ENCODE results near the gene KDM4B. TPM values are rescaled to one million over a fixed set of nuclear protein-coding genes. Genes with fewer than 3 reads are reported as not detected.

The KDM4B gene
- total and polyA plus RNA-seq, 4 donors = 16.6 to 43.6 (median 28.0) TPM

DNA sequence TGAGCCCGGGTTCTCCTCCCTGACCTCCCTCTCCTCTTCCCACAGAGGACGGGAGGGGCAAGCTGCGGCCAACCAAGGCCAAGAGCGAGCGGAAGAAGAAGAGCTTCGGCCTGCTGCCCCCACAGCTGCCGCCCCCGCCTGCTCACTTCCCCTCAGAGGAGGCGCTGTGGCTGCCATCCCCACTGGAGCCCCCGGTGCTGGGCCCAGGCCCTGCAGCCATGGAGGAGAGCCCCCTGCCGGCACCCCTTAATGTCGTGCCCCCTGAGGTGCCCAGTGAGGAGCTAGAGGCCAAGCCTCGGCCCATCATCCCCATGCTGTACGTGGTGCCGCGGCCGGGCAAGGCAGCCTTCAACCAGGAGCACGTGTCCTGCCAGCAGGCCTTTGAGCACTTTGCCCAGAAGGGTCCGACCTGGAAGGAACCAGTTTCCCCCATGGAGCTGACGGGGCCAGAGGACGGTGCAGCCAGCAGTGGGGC lies 162.2 kb downstream of the KDM4B start:
- Histone ChIP-seq H3K36me3 (ENCODE audit: control insufficient read depth, insufficient read depth, low read length) (peaks cover 94% of the 10 kb centered on the region), H3K4me1 (ENCODE audit: control insufficient read depth, insufficient read depth, low read length) (peaks cover 62% of the 10 kb centered on the region), H3K27ac (ENCODE audit: low read depth, low read length) (no peak overlapping the region)

GRCh38 chr19:5131506-5132205 lies 162.7 kb downstream of the KDM4B start:
- DNase-seq (ENCODE audit: low read depth in 4 of 6, low spot score in 6 of 6) = no peak
- no peak overlapping the region for H3K27ac ChIP-seq (ENCODE audit: low read depth, low read length)
- H3K27me3 ChIP-seq (ENCODE audit: control insufficient read depth, insufficient read depth, low read length) = no peaks in the 10 kb centered on the region
- no peaks in the 10 kb centered on the region for H3K9me3 ChIP-seq (ENCODE audit: control insufficient read depth, insufficient read depth, low read length)
- peaks cover 95% of the 10 kb centered on the region for H3K36me3 ChIP-seq (ENCODE audit: control insufficient read depth, insufficient read depth, low read length)
- 42% methylated on average over 15 of the region's 25 CpGs for WGBS (ENCODE audit: insufficient coverage)
- no peak overlapping the region for H3K4me3 ChIP-seq (ENCODE audit: low read depth, low read length)
- H3K4me1 ChIP-seq (ENCODE audit: control insufficient read depth, insufficient read depth, low read length) = peaks cover 62% of the 10 kb centered on the region

More for the DNA sequence above, 162.2 kb downstream of the KDM4B start:
- Histone ChIP-seq H3K27me3 (ENCODE audit: control insufficient read depth, insufficient read depth, low read length) (no peaks in the 10 kb centered on the region), H3K4me3 (ENCODE audit: low read depth, low read length) (no peak overlapping the region), H3K9me3 (ENCODE audit: control insufficient read depth, insufficient read depth, low read length) (no peaks in the 10 kb centered on the region)
- DNase-seq (ENCODE audit: low read depth in 4 of 6, low spot score in 6 of 6) = no peak
- WGBS (ENCODE audit: insufficient coverage) = 71% methylated on average over 19 of the region's 21 CpGs

DNA sequence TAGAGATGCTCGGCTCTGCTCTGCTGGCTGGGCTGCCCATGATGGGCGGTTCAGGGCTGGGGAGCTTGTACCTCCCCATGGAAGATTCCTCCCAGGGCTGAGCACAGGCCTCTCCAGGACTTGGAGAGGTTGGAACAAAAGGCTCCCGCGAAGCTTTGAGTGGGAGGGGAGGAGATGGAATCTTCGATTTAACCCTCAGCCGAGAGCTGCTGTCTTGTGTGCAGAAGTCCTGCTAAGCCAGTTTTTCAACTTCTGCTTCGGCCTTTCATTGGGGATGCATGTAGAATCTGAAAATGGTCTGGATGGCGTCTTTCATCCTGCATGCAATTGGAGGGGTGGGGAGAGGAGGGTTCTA lies 163.3 kb downstream of the KDM4B start:
- Histone ChIP-seq H3K27me3 (ENCODE audit: control insufficient read depth, insufficient read depth, low read length) (no peaks in the 10 kb centered on the region), H3K27ac (ENCODE audit: low read depth, low read length) (no peak overlapping the region), H3K4me3 (ENCODE audit: low read depth, low read length) (no peak overlapping the region), H3K9me3 (ENCODE audit: control insufficient read depth, insufficient read depth, low read length) (no peaks in the 10 kb centered on the region), H3K36me3 (ENCODE audit: control insufficient read depth, insufficient read depth, low read length) (peaks cover 95% of the 10 kb centered on the region), H3K4me1 (ENCODE audit: control insufficient read depth, insufficient read depth, low read length) (peaks cover 62% of the 10 kb centered on the region)
- DNase-seq (ENCODE audit: low read depth in 4 of 6, low spot score in 6 of 6) = peak in 1 of 6 donors; percentile 42
- WGBS (ENCODE audit: insufficient coverage) = 46% methylated on average over 6 of the region's 8 CpGs

DNA sequence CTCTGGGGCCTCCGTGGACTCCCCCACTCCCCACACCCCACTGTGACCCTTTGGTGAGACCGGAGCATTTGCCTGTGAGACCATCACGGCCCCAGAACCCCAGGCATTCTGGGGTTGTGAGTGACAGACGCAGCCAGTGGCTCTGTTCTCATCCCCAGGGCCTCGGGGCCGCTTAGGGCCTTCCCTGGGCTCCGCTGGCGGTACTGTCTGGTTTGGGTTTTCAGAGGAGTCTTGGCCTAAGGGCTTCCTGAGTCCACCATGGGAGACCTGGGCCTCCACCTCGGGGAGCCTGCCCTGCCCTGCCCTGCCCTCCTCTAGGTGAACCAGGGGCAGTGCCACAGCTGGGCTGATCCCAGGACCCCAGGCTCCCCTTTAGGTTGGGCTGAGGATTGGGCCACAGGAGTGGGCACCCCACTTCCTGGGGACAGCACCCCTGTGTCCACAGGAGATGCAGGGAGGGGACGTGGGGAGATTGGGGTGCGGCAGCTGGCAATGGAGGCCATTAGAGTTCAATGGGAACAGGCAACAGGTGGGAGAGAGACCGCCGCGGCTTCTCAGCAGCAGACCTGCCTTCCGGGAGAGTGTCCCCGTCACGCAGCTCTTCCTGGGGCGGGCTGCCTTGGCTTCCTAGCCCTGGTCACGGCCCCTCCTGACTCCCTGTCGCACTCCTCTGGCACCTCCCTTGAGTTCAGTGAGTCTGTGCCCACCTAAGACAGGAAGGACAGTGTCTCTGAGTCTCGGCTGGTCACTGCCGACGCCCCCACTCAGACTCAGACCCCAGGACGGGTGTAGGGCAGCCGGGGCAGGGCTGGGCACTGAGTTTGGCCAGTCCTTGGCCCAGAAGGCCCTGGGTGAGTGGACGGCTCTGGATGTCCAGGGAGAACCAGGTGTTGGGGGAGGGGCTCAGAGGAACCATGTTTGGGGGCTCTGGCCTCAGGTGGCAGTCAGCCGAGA lies 164.1 kb downstream of the KDM4B start:
- H3K4me1 ChIP-seq (ENCODE audit: control insufficient read depth, insufficient read depth, low read length) = peaks cover 61% of the 10 kb centered on the region

DNA sequence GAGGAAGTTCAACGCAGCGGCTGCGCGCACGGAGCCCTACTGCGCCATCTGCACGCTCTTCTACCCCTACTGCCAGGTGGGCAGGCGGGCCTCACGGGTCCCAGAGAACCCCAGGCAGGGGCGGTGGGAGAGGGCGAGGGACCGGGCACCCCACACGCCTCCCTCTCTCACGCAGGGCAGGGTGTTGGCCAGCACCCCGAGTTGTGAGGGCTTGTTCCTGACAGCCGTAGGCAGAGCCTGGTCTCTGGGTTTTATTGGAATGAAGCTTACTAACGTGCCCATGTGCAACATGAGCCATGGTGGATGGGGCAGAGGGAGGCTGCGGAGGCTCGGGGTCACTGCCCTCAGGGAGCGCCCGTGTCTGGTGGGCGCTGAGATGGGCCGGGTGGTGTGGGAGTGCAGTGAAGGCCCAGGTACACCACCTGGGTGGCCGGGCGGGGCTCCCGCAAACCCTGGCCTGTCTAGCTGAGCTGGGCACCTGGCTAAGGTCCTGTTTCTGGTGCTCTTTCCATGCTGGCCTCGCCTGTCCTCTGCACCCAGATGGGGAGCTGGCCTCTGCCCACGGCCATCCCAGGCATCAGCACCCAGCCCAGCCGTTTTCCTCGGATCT lies 165.2 kb downstream of the KDM4B start:
- no peak for DNase-seq (ENCODE audit: low read depth in 4 of 6, low spot score in 6 of 6)
- Histone ChIP-seq H3K4me3 (ENCODE audit: low read depth, low read length) (no peak overlapping the region), H3K27ac (ENCODE audit: low read depth, low read length) (no peak overlapping the region), H3K36me3 (ENCODE audit: control insufficient read depth, insufficient read depth, low read length) (peaks cover 99% of the 10 kb centered on the region), H3K4me1 (ENCODE audit: control insufficient read depth, insufficient read depth, low read length) (peaks cover 50% of the 10 kb centered on the region), H3K9me3 (ENCODE audit: control insufficient read depth, insufficient read depth, low read length) (no peaks in the 10 kb centered on the region), H3K27me3 (ENCODE audit: control insufficient read depth, insufficient read depth, low read length) (no peaks in the 10 kb centered on the region)
- 98% methylated on average over 30 of the region's 30 CpGs for WGBS (ENCODE audit: insufficient coverage)

More for the DNA sequence above, 164.1 kb downstream of the KDM4B start:
- Histone ChIP-seq H3K4me3 (ENCODE audit: low read depth, low read length) (no peak overlapping the region), H3K27me3 (ENCODE audit: control insufficient read depth, insufficient read depth, low read length) (no peaks in the 10 kb centered on the region), H3K36me3 (ENCODE audit: control insufficient read depth, insufficient read depth, low read length) (peaks cover 95% of the 10 kb centered on the region), H3K27ac (ENCODE audit: low read depth, low read length) (no peak overlapping the region), H3K9me3 (ENCODE audit: control insufficient read depth, insufficient read depth, low read length) (no peaks in the 10 kb centered on the region)
- DNase-seq (ENCODE audit: low read depth in 4 of 6, low spot score in 6 of 6) = no peak
- 89% methylated on average over 26 of the region's 27 CpGs for WGBS (ENCODE audit: insufficient coverage)

DNA sequence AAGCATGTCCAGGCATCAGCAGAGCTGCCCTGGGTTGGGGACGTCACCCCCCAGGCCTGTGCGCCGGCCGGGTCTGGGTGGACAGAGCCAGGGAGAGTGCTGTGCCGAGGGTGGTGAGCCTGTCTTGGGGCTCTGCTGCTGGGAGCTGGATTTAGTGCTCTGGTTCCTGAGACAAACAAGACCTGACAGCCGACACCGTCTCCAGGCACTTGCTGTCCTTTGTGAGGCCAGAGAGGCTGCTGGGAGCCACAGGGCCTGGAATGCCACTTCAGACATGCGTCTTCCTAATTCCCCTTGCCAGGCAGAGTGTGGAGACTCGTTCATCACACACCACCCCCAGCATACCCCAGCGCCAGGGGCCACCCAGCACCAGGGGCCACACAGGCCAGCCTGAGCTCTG lies 165.8 kb downstream of the KDM4B start:
- Histone ChIP-seq H3K4me1 (ENCODE audit: control insufficient read depth, insufficient read depth, low read length) (peaks cover 48% of the 10 kb centered on the region), H3K4me3 (ENCODE audit: low read depth, low read length) (no peak overlapping the region), H3K27ac (ENCODE audit: low read depth, low read length) (no peak overlapping the region), H3K9me3 (ENCODE audit: control insufficient read depth, insufficient read depth, low read length) (no peaks in the 10 kb centered on the region), H3K36me3 (ENCODE audit: control insufficient read depth, insufficient read depth, low read length) (peaks cover 99% of the 10 kb centered on the region), H3K27me3 (ENCODE audit: control insufficient read depth, insufficient read depth, low read length) (no peaks in the 10 kb centered on the region)
- WGBS (ENCODE audit: insufficient coverage) = 74% methylated on average over 10 of the region's 10 CpGs
- no peak for DNase-seq (ENCODE audit: low read depth in 4 of 6, low spot score in 6 of 6)

DNA sequence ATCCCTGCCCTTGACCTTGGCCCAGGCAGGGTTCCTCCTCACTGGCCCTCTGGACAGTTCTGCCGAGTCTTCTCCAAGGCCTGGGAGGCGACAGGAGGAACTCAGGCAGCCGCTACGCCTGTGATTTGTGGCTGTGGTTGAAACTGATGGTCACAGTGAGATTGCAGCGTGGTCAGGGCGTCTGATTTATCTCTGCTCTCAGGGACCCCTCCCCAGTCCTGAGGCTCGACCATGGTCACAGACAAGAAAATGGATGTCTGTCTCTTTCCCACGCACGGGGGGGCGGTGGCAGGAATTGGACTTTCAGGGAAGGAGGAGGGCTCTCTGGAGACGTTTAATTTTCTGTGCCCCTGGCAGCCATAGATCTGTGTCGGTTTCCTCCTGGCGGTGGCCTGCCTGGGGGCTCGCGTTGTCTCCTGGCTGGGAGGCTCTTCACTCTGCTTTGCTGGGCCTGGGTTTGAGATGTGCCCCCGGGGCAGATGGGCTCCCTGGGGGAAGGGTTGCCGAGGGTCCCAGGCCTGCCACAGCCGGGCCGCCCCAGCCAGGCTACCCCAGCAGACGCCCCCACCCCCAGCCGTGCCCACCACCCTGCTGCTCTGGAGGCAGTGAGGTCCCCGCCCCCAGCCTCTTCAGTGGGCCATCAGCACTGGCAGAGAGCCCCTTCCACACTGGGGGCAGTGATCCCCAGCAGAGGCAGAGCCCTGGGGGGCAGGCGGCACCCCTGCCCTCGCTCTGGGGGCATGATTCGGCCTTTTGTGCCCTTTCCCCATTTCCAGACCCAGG lies 167.4 kb downstream of the KDM4B start:
- H3K27ac ChIP-seq (ENCODE audit: low read depth, low read length) = no peak overlapping the region
- no peaks in the 10 kb centered on the region for H3K27me3 ChIP-seq (ENCODE audit: control insufficient read depth, insufficient read depth, low read length)
- peak in 1 of 6 donors; percentile 76 for DNase-seq (ENCODE audit: low read depth in 4 of 6, low spot score in 6 of 6)
- no peaks in the 10 kb centered on the region for H3K9me3 ChIP-seq (ENCODE audit: control insufficient read depth, insufficient read depth, low read length)
- no peak overlapping the region for H3K4me3 ChIP-seq (ENCODE audit: low read depth, low read length)
- H3K36me3 ChIP-seq (ENCODE audit: control insufficient read depth, insufficient read depth, low read length) = peaks cover 99% of the 10 kb centered on the region
- H3K4me1 ChIP-seq (ENCODE audit: control insufficient read depth, insufficient read depth, low read length) = peaks cover 52% of the 10 kb centered on the region
- 58% methylated on average over 21 of the region's 25 CpGs for WGBS (ENCODE audit: insufficient coverage)

GRCh38 chr19:5137114-5137513 lies 168.2 kb downstream of the KDM4B start:
- Histone ChIP-seq H3K27ac (ENCODE audit: low read depth, low read length) (no peak overlapping the region), H3K36me3 (ENCODE audit: control insufficient read depth, insufficient read depth, low read length) (peaks cover 100% of the 10 kb centered on the region), H3K27me3 (ENCODE audit: control insufficient read depth, insufficient read depth, low read length) (no peaks in the 10 kb centered on the region), H3K9me3 (ENCODE audit: control insufficient read depth, insufficient read depth, low read length) (no peaks in the 10 kb centered on the region), H3K4me3 (ENCODE audit: low read depth, low read length) (no peak overlapping the region), H3K4me1 (ENCODE audit: control insufficient read depth, insufficient read depth, low read length) (peaks cover 47% of the 10 kb centered on the region)
- DNase-seq (ENCODE audit: low read depth in 4 of 6, low spot score in 6 of 6) = no peak
- 54% methylated on average over 20 of the region's 22 CpGs for WGBS (ENCODE audit: insufficient coverage)

GRCh38 chr19:5137571-5138124 lies 168.7 kb downstream of the KDM4B start:
- H3K36me3 ChIP-seq (ENCODE audit: control insufficient read depth, insufficient read depth, low read length) = peaks cover 100% of the 10 kb centered on the region
- peaks cover 43% of the 10 kb centered on the region for H3K4me1 ChIP-seq (ENCODE audit: control insufficient read depth, insufficient read depth, low read length)
- no peaks in the 10 kb centered on the region for H3K27me3 ChIP-seq (ENCODE audit: control insufficient read depth, insufficient read depth, low read length)
- WGBS (ENCODE audit: insufficient coverage) = 69% methylated on average over 28 of the region's 29 CpGs
- peak in 1 of 6 donors; percentile 49 for DNase-seq (ENCODE audit: low read depth in 4 of 6, low spot score in 6 of 6)
- H3K4me3 ChIP-seq (ENCODE audit: low read depth, low read length) = no peak overlapping the region
- no peaks in the 10 kb centered on the region for H3K9me3 ChIP-seq (ENCODE audit: control insufficient read depth, insufficient read depth, low read length)
- H3K27ac ChIP-seq (ENCODE audit: low read depth, low read length) = no peak overlapping the region
